COLO668 (cell line): ENCODE results near the gene OXCT2.
"Not testable (repeated sequence)": the region's sequence is repeated elsewhere in the genome, so short reads cannot be mapped to it uniquely, and the experiment has no call there.

Experiments
- DNase-seq: peaks from one replicate; lab custom pipeline; 2025; ENCODE audit not compliant: unreplicated experiment; lab: John Stamatoyannopoulos, UW

The OXCT2 gene

GRCh38 chr1:39763619-39764374 is 7.4 kb downstream of the OXCT2 start:
- DNase-seq, result not testable (repeated sequence)

GRCh38 chr1:39762550-39763540 is 8.3 kb downstream of the OXCT2 start:
- DNase-seq, result no peak

GRCh38 chr1:39761557-39762260 is 9.4 kb downstream of the OXCT2 start:
- DNase-seq, result no peak

DNA sequence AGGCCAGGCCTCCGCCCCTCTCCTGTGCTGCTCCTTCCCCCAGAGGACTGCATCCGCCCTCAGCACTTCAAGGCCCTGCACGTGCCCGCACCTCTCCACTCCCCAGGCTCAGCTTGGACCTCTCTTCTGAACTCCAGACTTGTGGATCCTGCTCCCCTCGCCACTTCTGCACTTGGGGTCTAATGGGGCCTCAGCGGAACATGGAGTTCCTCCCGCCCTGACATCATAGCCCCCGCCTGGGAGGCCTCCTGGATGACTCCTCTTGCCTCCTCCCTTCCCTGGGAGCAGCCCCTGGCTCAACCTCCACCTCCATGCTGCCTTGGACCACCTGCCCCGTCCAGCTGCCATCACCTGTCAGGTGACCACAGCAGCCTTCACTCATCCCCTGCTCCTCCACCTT is 10.1 kb downstream of the OXCT2 start:
- DNase-seq, result no peak

GRCh38 chr1:39760074-39761008 is 10.8 kb downstream of the OXCT2 start:
- no peak for DNase-seq

DNA sequence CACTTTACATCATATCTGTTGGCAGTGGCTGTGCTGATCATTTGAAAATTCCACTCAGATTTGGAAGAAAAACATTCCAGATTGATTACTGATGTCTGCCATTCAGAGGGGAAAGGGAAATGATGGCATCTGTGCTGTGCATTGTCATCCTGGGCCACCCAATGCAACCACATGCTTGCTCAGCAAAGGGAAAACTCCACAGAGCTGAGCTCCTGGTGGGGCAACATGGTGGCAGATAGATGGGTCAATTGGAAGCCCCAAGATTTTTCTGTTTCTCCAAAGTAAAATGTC is 11.8 kb downstream of the OXCT2 start:
- no peak for DNase-seq

DNA sequence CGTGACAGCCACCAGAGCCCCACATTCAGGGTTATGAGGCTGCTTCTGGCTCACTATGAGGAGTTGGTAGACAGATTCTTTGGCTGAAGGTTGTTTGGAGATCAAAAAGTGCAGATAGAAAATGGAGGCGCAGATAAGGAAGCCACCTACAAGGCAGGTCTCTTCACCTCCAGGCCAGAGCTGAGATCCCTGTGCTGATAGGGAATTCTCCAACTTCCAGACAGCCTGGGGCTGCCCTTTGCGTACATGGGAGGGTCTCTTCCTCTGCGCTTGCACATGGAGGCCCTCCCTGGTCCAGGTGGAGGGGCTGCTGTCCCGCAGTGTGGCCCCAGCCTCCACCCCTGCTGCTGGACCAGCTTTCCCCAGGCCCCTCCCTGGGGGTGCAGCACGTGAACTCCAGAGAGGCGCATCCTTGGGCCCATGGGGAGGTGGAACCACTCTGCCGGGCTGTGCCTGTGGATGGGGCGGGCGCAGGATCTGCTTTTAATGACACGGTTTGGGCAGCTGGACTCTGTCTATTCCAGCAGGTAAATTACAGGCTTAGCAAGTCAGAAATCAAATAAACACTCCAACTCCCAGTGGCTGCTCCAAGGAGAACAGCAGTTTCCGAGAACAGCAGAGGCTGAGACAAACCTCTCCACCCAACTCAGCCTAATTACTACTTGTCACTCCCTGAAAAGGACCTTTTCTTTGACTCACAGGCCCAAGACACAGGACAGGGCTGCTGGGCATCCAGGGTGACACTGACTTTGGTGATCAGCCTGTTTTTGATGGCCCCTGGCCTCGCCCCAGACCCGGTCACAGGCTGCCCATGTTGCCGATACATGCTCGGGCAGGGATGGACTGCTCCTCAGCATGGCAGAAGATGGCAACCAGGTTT is 12.4 kb downstream of the OXCT2 start:
- no peak for DNase-seq

- no peak for DNase-seq
Observed at GRCh38 chr1:39757501-39757900, 13.6 kb downstream of the OXCT2 start.

DNA sequence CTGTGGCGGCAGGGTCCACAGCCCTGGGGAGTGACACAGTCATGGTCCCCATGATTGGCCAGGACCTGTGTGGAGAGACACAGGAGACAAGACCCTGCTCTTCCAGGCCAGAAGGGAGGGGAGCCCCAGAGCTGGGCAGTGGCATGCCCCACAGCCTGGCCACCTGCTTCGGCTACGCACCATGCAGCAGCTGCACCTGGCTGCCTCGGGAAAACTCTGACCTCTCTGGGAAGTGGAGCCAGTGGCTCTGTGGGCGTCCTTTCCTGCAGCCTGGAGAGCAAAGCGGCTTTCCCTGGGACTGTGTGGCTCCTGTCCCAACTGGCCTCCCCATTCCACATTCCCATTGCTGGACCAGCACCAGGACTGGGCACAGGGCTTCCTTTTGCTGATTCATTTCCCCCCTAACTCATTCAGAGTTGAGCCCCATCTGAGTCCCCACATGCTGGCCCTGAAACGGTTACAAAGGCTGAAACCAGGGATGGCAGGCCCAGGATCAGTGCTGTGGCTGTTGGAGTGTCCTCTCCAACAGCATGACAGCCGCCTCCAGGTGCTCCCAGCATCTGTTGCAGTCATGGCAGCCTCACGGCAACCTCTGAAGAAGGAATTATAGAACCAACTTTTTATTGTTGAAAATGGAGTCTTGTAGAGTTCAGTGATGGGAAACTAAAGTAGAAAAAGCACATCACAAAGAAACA is 15.0 kb downstream of the OXCT2 start:
- peak; percentile 100 for DNase-seq

DNA sequence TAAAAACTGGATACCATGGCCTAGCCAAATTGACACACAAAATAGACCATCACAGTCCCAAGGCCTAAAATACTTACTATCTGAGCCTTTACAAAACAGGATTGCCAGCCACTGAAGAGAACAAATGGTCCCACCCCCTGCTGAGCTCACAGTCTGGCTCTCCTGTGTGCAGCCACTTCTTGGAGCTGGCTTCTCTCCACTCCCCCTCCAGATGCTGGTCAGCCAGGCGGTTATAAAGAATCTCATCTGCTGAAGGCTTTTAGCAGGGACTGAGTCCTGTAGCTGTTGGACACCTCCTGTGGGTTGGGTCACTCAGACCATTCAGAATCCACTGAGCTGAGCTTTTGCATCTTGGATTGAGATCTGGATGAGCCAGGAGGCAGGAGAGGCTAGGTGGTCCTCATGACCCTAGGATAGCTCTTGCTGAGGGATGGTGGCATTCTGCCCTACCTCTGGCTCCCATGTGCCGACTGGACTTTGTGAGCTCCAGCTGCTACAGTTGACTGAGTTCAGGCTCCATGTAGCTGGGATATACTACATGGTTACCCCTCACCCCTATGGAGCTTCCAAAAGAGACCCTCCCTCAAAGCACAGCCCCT is 16.1 kb downstream of the OXCT2 start:
- DNase-seq, result peak; percentile 100

GRCh38 chr1:39754026-39754570 is 17.1 kb downstream of the OXCT2 start:
- peak; percentile 100 for DNase-seq

- DNase-seq, result peak; percentile 100
Observed at GRCh38 chr1:39753132-39754025, 17.8 kb downstream of the OXCT2 start.

DNA sequence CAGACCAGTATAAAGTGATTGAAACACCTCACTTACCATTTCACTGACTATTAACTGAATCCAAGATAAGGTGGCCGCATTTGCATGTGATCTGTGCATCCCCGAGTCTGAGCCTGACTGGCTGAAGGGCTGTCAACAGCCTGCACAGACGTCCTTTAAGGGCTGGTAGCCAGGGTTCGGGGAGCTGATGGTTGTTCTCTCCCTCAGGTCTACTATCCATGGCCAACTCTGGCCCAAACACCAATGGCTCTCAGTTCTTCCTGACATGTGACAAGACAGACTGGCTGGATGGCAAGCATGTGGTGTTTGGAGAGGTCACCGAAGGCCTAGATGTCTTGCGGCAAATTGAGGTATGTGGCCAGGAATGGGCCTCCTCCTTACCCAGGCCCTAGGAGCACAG is 18.4 kb downstream of the OXCT2 start:
- DNase-seq, result no peak

GRCh38 chr1:39751595-39751994 is 19.6 kb downstream of the OXCT2 start:
- DNase-seq, result no peak

DNA sequence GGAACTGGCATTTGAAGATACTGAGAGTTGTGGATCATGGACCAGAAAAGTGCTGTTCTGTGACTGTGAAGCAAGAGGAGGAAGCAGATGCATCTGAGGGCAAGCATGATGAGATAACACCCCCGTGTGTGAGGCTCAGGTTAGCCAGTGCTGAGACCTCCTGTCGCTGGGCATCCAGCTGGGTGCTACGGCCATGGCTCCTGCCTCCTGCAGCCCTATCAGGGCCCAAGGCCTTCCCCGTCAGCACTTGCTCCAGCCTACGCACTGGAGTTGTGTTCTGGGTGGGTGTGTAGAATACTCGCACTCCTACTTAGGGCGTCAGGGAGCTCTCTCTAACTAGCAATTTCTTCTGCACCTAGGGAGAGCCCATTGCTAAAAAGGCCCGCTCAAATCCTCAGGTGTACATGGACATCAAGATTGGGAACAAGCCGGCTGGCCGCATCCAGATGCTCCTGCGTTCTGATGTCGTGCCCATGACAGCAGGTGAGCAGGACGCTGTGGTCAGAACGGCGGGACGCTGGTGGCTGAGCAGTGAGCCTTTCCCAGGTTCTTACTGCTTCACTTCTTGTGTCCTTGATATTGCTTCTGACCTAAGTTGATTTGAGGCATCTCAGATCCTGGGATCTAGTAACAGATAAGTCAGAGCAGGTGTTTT is 26.0 kb downstream of the OXCT2 start:
- DNase-seq, result no peak

- peak; percentile 99 for DNase-seq
Observed at GRCh38 chr1:39738622-39739366, 32.4 kb downstream of the OXCT2 start, which contains the start of gene PPIE. Gene PPIE, plus strand, starts transcription at chr1:39738882. Its CDS starts 19 bp downstream, at chr1:39738901.
